HG03066 (cell line): ENCODE measurements around the gene OTUD5.
"Not testable (repeated sequence)": the region's sequence is repeated elsewhere in the genome, so short reads cannot be mapped to it uniquely, and the experiment has no call there.

Experiments used
- ATAC-seq: cut with Tn5 transposase; IDR thresholded peaks from one replicate; pipeline ENCODE4 v1.9.1; 2021; ENCODE audit warnings: low read depth; ENCODE audit not compliant: unreplicated experiment

The OTUD5 gene

DNA sequence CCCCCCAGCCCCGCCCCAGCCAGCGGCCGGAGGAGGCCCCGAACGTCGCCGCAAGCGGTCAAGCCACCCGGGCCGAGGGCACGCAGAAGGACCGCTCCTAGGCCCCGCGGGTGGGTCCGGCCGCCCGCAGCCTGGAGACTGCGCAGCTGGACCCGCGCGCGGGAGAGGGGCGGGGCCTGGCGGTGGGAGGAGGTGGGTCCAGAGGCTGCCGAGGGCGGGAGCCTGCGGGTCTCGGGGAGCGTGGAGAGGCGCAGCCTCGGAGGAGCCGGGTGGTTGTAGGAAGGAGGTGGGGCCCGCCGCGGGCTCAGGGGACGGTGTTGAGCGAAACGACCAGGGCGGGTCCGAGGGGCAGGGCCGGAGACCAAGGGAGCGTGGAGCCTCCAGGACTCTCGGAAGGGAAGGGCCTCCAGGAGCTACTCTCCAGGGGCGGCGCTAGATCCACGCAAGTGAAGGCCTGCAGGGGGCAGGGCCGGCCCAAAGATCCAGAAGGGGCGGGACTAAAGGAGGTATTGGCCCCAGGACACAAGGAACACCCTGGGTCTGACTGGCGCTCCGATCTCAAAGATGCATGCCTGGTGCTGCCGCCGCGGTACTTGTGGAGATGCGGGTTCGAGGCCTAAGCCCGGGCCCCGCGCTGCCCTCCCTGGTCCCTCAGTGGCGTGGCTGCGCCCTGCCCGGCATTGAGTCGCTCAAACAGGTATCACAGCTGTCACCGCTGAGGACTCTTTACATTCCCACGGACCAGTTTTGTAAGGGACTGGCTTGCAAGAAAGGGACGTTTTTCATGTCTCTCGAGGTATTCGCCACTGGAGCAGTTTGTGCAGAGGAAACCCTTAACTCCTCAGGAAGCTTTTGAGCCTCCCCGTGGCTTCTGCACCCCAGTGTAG is 65.8 kb downstream of the OTUD5 start:
- peak; percentile 84 for ATAC-seq

DNA sequence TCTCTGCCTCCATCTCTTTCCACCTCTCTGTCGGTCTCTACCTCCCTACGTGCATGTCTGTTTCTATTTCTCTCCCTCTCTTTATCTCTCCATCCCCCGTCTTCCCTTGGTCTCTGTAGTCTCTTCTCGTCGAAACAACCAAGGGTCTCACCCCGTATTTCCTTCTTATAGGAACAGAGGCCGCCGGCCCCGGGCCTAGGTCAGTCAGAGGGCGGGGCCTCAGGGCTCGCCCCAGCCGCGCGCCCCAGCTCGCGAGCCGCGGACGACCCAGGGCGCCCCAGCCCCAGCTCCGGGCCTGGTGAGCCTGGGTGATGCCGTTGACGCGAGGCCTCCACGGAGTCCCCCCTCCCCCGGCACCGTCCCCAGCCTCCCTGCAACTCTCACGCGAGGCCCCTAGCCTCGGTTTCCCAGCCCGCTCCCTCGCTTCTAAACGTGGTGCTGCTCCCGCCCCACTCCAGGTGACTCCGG is 66.4 kb downstream of the OTUD5 start:
- peak; percentile 41 for ATAC-seq

DNA sequence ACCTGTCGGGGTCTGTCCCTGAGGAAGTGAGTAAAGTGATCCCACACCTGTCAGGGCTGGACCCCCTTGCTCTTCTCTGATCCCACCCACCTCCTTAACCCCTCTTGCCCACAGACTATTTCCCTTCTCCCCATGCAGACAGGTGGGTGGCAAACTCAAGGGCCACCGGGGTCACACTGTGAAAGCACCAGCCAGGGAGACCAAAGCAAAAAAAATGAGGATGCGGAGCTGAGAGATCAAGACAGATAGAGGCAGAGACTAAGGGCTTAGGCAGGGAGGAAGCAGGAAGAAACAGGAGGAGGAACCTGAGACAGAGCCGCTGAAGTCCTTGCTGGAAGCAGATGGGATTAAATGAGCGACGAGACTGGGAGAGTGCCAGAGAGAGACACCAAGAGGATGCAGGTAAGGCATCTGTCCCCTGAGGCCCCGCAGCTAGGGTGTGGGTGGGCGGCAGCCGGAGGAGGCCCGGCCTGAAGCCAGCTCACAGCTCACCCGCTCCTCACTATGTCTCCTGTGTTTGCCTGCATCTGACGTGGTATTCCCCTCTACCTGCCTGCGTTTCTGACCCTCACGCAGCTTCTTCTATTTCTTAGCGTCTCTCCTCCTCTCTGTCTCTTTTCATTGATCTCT is 67.0 kb downstream of the OTUD5 start:
- ATAC-seq = no peak

DNA sequence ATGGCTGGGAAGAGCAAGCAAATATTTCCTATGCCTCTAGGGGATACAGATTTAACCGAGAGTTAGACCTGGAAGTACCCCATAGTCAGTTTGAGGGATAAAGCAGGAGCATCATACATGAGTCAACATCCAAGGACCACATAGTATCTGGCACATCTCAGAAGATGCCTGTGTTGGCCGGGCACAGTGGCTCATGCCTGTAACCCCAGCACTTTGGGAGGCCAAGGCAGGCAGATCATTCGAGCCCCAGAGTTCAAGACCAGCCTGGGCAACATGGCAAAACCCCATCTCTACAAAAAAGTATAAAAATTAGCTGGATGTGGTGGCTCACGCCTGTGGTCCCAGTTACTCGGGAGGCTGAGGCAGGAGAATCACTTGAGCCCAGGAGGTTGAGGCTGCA is 70.8 kb downstream of the OTUD5 start:
- not testable (repeated sequence) for ATAC-seq

DNA sequence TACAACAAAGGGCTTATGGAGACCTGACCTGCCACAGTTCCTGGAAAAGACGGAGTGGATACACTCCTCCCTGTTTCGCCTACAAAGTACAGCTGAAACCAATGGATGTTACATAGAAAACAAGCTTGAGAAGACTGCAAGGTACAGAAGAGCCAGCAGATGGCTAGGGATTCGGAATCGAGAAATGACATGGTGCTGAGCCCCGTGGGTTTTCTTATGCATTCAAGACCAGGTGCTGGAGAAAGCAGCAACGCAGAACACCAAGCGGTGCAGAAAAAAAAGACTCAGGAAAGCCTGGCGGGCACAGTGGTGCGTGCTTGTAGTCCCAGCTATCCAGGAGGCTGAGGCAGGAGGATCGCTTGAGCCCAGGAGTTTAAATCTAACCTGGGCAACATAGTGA is 73.7 kb downstream of the OTUD5 start:
- ATAC-seq = no peak

DNA sequence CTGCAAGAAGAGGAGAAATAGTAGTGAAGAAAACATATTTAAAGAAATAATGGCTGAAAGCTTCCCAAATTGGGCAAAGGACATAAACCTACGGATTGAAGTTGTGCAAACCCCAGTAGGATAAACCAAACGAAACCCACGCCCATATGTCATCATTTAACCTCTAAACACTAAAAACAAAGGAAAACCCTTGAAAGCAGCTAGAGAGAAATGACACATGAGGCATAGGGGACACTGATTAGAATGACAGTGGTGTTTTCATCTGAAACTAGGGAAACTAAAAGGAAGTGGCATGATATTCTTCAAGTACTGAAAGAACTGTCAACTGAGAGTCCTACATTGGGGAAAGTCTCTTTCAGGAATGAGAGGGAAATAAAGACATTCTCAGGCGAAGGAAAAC is 80.5 kb downstream of the OTUD5 start:
- ATAC-seq = not testable (repeated sequence)
